ENCODE measurements around the gene RABGGTA.

DNA sequence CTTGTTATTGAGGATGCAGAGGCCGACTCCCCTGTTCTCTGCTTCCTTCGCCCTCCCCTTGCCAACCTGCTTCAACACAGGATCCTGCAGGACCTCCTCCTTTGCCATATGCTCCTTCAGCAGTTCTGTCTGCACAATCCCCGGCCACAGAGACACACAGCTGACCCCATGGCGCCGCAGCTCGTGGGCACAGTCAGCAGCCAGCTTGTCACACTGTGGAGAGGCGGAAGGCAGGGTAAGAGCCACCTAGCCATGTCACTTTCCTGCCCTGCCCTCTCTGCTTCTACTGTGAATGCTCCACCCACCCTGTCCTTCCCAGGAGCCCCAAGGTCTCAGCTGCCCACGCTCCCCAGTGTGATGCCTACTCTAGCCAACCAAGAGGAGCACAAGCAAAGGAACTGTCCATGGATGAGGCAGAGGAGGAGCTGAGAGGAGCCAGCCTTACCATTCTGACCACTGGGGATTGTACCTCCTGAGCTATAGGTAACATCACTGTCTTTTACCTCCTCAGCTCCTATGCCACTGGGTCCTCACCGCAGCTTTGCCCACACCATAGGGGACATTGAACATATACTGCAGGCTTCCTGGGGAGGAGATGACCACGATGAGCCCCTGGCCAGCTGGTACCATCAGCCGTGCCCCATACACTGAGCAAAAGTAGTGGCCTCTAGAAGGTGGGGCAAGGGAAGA lies 20.9 kb upstream of the RABGGTA start:
- no peak for TF ChIP-seq POLR2A (IDR thresholded peaks at IDR 0.05)
- TF ChIP-seq, protein P1, sequence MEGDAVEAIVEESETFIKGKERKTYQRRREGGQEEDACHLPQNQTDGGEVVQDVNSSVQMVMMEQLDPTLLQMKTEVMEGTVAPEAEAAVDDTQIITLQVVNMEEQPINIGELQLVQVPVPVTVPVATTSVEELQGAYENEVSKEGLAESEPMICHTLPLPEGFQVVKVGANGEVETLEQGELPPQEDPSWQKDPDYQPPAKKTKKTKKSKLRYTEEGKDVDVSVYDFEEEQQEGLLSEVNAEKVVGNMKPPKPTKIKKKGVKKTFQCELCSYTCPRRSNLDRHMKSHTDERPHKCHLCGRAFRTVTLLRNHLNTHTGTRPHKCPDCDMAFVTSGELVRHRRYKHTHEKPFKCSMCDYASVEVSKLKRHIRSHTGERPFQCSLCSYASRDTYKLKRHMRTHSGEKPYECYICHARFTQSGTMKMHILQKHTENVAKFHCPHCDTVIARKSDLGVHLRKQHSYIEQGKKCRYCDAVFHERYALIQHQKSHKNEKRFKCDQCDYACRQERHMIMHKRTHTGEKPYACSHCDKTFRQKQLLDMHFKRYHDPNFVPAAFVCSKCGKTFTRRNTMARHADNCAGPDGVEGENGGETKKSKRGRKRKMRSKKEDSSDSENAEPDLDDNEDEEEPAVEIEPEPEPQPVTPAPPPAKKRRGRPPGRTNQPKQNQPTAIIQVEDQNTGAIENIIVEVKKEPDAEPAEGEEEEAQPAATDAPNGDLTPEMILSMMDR (IDR thresholded peaks at IDR 0.05) = no peak
